Stimulated activated CD8-positive, alpha-beta memory T cell treated with anti-CD3 and anti-CD28 coated beads, Interleukin-15, amount 100 ng/mL, for 48 hours (primary cell): Measurements from ENCODE around the gene MSH5.

Experiments
- DNase-seq, 2 donors: peaks; one replicate each; pipeline ENCODE4 v3.0.0-alpha.2; 2020; ENCODE audit warnings: low read depth in 2 of 2

The MSH5 gene

DNA sequence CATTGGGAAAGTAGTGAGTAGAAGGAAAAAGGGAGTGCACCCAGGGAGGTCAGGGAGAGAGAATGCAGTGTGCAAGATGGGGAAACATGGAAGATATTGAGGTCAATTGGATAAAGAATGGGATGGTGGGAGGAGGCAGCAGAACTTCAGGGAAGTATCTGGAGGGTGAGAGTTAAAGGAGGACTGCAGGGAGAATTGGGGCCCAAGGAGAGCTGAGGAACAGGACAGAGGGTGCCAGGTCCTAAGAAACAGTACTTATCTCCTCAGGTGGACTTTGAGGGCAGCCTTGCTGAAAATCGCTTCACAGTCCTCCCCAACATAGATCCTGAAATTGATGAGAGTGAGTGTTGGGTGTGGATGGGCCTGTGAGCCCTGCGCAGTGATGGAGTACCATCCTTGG is 18.5 kb downstream of the MSH5 start:
- DNase-seq, result no peak

- no peak for DNase-seq
Measured at GRCh38 chr6:31760790-31761189, 21.0 kb downstream of the MSH5 start.

GRCh38 chr6:31761343-31761742 is 21.5 kb downstream of the MSH5 start:
- DNase-seq, result no peak

GRCh38 chr6:31762356-31762755 is 22.6 kb downstream of the MSH5 start, which contains the start of gene SAPCD1:
SAPCD1 (plus strand) TSS chr6:31762656; CDS start chr6:31763055, 399 bp downstream.
- DNase-seq, result no peak

- no peak for DNase-seq
Measured at GRCh38 chr6:31762878-31763618, 23.2 kb downstream of the MSH5 start.

GRCh38 chr6:31763619-31763940 is 23.8 kb downstream of the MSH5 start:
- DNase-seq, result no peak

DNA sequence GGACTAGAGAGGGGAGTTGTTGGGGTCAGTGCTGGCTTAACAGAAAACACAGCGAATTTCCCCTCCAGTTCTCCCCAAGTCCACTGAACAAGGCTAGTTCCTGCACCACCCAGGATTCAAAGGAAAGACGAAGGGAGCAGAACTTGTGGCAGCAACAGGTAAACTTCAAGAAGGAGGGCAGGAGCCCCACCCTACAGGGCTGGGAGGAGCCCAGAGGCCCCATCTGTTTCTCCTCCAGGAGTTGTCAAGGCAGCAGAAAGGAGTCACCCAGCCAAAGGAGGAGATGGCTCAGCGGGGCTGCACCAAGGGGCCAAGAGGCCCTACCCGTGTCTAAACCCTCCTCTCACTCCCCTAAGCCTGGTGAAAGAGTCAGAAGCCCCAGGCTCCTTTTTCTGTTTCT is 24.4 kb downstream of the MSH5 start:
- no peak for DNase-seq

GRCh38 chr6:31765559-31765909 is 25.7 kb downstream of the MSH5 start:
- no peak for DNase-seq

- DNase-seq, result no peak
Measured at GRCh38 chr6:31765910-31766794, 26.3 kb downstream of the MSH5 start.

- no peak for DNase-seq
Measured at GRCh38 chr6:31767096-31767645, 27.4 kb downstream of the MSH5 start.

GRCh38 chr6:31768363-31769257 is 28.8 kb downstream of the MSH5 start:
- DNase-seq, result no peak

GRCh38 chr6:31769684-31770371 is 30.0 kb downstream of the MSH5 start:
- DNase-seq, result peak; percentile 65 to 74

- no peak for DNase-seq
Measured at GRCh38 chr6:31770860-31771259, 31.1 kb downstream of the MSH5 start.

DNA sequence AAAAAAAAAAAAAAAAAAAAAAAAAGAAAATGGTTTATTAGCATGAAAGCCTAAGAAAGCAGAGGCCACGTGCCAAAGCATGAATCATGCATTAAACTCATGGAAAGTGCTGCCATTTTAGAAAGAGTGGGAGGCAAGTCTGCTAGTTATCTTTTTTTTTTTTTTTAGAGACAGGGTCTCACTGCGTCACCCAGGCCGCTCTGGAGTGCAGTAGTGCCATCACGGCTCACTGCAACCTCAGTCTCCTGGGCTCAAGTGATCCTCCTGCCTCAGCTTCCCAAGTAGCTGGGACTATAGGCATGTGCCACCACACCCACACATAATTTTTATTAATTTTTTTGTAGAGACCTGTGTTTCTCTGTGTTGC is 32.2 kb downstream of the MSH5 start:
- no peak for DNase-seq

- no peak for DNase-seq
Measured at GRCh38 chr6:31775184-31775583, 35.4 kb downstream of the MSH5 start.

DNA sequence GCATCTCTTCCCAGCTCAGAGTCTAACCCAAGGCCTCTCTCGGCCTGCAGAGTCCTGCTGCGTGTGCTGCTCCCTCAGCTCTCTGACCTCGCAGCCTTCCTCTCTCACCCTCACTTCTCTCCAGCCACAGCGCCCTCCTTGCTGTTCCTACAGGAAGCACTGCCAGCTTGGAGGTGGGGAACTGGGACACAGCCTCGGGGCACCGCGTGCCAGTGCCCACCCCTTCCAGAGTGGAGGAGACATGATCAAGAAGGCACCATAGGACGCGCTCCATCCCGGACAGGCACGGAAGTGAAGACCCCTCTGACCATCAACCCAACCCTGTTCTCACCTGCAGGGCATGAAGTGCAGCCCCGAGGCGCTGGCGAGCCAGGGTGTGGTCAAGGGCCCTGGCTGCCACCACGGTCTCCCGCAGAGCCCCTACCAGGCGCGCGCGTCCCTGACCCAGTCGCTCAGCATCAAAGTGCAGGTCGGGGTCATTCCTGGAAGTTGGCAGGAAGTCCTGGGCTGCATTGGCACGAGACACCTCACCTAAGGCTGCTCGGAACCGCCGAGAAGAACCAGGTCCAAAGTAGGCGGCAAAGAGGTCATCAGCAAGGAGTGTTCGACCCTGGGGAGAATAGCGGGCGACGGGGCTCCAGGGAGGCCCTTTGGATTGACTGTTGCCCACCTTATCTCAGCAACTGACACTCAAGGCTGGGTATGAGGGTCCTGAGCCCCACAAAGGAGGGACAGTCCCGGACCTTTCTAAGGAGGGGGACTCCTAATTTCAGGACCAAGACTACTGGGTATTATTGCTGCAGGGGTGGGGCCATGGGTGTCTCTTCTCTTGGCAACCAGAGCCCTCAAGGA is 36.1 kb downstream of the MSH5 start:
- no peak for DNase-seq

- no peak for DNase-seq
Measured at GRCh38 chr6:31776485-31776988, 36.7 kb downstream of the MSH5 start.

DNA sequence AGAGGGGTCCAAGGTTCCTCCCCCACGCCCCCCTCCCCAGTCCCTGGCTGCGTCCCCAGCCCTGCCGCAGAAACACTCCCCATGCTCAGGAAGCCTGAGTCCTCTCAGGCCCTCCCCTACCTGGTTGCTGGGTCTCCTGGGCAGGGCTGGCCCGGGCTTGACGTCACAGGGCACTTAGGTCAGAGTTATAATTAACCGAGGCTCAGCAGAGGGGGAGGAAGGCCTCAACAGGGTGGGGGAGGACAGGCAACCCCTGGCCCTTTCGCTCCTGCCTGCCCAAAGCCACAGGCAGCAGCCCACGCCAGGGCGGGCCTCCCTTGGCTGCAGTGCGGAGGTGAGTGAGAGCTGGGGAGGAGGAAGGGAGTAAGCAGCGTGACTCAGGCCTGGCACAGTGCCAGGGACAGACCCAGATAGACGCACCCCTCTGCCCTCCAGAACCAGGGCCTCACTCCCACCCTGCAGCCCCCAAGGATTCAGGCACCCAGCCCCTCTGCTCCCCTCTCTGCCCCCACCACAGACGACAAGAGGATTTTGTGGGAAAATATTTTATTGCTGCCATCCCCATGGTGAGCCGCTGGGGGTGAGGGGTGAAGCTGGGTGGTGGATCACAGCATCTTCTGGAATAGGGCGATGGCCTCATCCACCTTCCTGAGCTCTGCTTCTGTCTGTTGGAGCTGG is 37.3 kb downstream of the MSH5 start, which contains the start of gene VWA7:
VWA7 (minus strand) TSS at position 340 of the 678 bp plus-strand sequence. CDS start 549 bp downstream, outside the sequence.
- DNase-seq, result peak; percentile 77 to 84

DNA sequence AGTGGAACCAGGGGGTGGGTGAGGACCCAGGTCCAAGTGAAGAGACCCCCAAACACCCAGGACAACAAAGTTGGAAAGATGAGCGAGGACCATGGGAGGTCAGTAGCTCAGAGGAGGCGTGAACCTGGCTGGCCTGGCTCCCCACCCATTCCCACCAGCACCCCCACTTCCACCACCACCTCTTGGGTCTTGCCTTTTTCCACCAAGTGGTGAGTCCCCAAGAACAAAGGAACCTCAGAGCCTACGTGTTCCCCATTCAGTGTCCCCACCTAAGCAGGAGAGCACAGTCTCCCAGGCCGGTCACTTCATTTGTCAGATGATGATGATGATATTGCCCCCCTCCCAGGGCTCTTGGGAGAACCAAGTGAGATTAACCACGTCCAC is 37.9 kb downstream of the MSH5 start:
- DNase-seq, result no peak
